Loucy (cell line): ENCODE measurements around the gene SUPT4H1.

Experiments used
- H2AFZ ChIP-seq: fragments of 200-600 bp; sonication (generic); 2 replicates; pipeline ENCODE4 v1.6.0; 2016; ENCODE audit warnings: antibody characterized with exemption, mild to moderate bottlenecking, low read length, moderate library complexity
- H3F3A ChIP-seq: fragments of 200-600 bp; 2 replicates; pipeline ENCODE4 v1.6.0; 2016; ENCODE audit warnings: antibody characterized with exemption, low read depth, mild to moderate bottlenecking
- H3K27me3 ChIP-seq: fragments of 200-600 bp; sonication (generic); 2 replicates; pipeline ENCODE4 v1.6.1; 2014; ENCODE audit warnings: low read length, mild to moderate bottlenecking; ENCODE audit not compliant: insufficient read depth, poor library complexity, severe bottlenecking
- H3K36me3 ChIP-seq: fragments of 200-600 bp; sonication (generic); 2 replicates; pipeline ENCODE4 v1.6.1; 2016; ENCODE audit warnings: low read length; ENCODE audit not compliant: insufficient read depth
- H3K4me1 ChIP-seq: fragments of 200-600 bp; sonication (generic); 2 replicates; pipeline ENCODE4 v1.5.1; 2014; ENCODE audit warnings: low read length, mild to moderate bottlenecking; ENCODE audit not compliant: insufficient read depth, poor library complexity, severe bottlenecking
- H3K4me2 ChIP-seq: fragments of 200-600 bp; sonication (generic); 2 replicates; pipeline ENCODE4 v1.6.0; 2014; ENCODE audit warnings: antibody characterized with exemption, low read length, low read depth, mild to moderate bottlenecking; ENCODE audit not compliant: poor library complexity, severe bottlenecking
- H3K4me3 ChIP-seq: fragments of 200-600 bp; sonication (generic); 2 replicates; pipeline ENCODE4 v1.5.1; 2014; ENCODE audit warnings: low read length, mild to moderate bottlenecking, mixed read lengths; ENCODE audit not compliant: poor library complexity, severe bottlenecking
- H3K79me2 ChIP-seq: fragments of 200-600 bp; sonication (generic); 2 replicates; pipeline ENCODE4 v1.6.1; 2014; ENCODE audit warnings: low read length; ENCODE audit not compliant: insufficient read depth
- H3K9ac ChIP-seq: fragments of 200-600 bp; sonication (generic); 2 replicates; pipeline ENCODE4 v1.6.0; 2014; ENCODE audit warnings: mild to moderate bottlenecking, low read depth, low read length, moderate library complexity; ENCODE audit not compliant: poor library complexity, severe bottlenecking
- H3K9me2 ChIP-seq: fragments of 200-600 bp; sonication (generic); replicated peaks from 2 replicates; pipeline ENCODE4 v1.6.1; 2016; ENCODE audit warnings: low read depth, low read length, mixed read lengths
- H3K9me3 ChIP-seq: fragments of 200-600 bp; sonication (generic); 2 replicates; pipeline ENCODE4 v1.6.1; 2014; ENCODE audit warnings: mild to moderate bottlenecking, antibody characterized with exemption, low read length, low read depth; ENCODE audit not compliant: insufficient read depth
- H4K20me1 ChIP-seq: fragments of 200-600 bp; sonication (generic); 2 replicates; pipeline ENCODE4 v1.6.0; 2014; ENCODE audit warnings: antibody characterized with exemption, low read length, mild to moderate bottlenecking; ENCODE audit not compliant: insufficient read depth, poor library complexity, severe bottlenecking
- EZH2phosphoT487 ChIP-seq: fragments of 200-600 bp; IDR thresholded peaks from 2 replicates; pipeline ENCODE4 v1.6.1; 2018; ENCODE audit warnings: antibody characterized with exemption, mild to moderate bottlenecking, moderate library complexity, borderline replicate concordance
- TF ChIP-seq, protein P1 (sequence below): fragments of 200-600 bp; sonication (generic); conservative IDR thresholded peaks from 2 replicates; pipeline ENCODE4 v1.5.1; 2014; ENCODE audit warnings: mild to moderate bottlenecking, antibody characterized with exemption, low read length

SUPT4H1 gene

GRCh38 chr17:58352596-58353388, 791 bp upstream of the SUPT4H1 start:
- Histone ChIP-seq H3F3A (peaks cover 8% of the 10 kb centered on the region; the same call in 1 of the 2 replicates), H3K4me1 (peaks cover 21% of the 10 kb centered on the region), H3K9me2 (no peaks in the 10 kb centered on the region), H2AFZ (no peak overlapping the region), H3K9me3 (no peaks in the 10 kb centered on the region), H3K4me3 (peak overlapping the region; percentile 90), H3K9ac (peak overlapping the region; percentile 79), H3K36me3 (peaks cover 50% of the 10 kb centered on the region; the same call in 1 of the 2 replicates), H4K20me1 (peaks cover 32% of the 10 kb centered on the region), H3K4me2 (peak overlapping the region; percentile 76), H3K27me3 (no peaks in the 10 kb centered on the region), H3K79me2 (peaks cover 48% of the 10 kb centered on the region)
- TF ChIP-seq, protein P1, sequence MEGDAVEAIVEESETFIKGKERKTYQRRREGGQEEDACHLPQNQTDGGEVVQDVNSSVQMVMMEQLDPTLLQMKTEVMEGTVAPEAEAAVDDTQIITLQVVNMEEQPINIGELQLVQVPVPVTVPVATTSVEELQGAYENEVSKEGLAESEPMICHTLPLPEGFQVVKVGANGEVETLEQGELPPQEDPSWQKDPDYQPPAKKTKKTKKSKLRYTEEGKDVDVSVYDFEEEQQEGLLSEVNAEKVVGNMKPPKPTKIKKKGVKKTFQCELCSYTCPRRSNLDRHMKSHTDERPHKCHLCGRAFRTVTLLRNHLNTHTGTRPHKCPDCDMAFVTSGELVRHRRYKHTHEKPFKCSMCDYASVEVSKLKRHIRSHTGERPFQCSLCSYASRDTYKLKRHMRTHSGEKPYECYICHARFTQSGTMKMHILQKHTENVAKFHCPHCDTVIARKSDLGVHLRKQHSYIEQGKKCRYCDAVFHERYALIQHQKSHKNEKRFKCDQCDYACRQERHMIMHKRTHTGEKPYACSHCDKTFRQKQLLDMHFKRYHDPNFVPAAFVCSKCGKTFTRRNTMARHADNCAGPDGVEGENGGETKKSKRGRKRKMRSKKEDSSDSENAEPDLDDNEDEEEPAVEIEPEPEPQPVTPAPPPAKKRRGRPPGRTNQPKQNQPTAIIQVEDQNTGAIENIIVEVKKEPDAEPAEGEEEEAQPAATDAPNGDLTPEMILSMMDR: no peak
- no peak for TF ChIP-seq EZH2phosphoT487

DNA sequence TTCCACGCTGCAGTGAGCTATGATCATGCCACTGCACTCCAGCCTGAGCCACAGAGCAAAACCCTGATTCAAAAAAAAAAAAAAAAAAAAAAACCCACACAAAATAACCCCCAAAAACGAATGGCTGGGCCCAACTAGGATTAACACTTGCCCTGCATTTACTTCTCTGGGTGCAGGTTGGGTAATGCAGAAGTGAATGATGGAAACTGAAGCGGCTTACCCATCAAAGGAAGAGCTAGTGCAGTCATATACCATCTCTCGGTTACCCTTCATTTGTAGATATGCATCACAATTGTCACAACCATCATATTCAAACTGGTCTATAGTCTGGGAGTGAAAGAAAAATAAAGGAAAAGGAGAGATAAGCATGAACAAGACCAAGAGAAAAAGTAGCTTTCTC, 819 bp downstream of the SUPT4H1 start:
- Histone ChIP-seq H3K9ac (peak overlapping the region; percentile 86), H3K4me1 (peaks cover 21% of the 10 kb centered on the region), H3K4me2 (peak overlapping the region; percentile 78), H3K4me3 (peak overlapping the region; percentile 90), H4K20me1 (peaks cover 43% of the 10 kb centered on the region), H3K36me3 (peaks cover 53% of the 10 kb centered on the region; the same call in 1 of the 2 replicates), H3F3A (peaks cover 8% of the 10 kb centered on the region; the same call in 1 of the 2 replicates), H3K79me2 (peaks cover 64% of the 10 kb centered on the region), H3K27me3 (no peaks in the 10 kb centered on the region), H2AFZ (no peak overlapping the region), H3K9me3 (no peaks in the 10 kb centered on the region), H3K9me2 (no peaks in the 10 kb centered on the region)
- no peak for TF ChIP-seq EZH2phosphoT487
- TF ChIP-seq, protein P1: no peak

DNA sequence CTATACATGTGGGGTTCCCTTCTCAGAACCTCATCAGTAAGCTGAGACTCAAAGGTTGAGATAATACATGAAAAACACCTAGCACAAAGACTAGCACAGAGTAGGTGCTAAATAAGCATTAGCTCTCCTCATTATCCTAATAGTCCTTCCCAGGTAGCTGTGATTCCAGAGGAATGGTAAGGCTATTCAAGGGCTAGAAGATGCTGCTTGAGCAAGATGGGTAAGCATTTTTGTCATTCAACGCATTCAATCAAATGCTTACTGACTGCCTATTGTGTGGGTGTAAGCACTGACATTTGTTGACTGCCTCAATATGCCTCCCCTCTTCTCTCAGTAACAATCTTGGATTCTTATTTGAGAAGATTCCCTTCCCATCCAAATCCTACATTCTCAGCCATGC, 4.0 kb downstream of the SUPT4H1 start:
- Histone ChIP-seq H3K79me2 (peaks cover 85% of the 10 kb centered on the region), H3K4me2 (peak overlapping the region; percentile 14), H4K20me1 (peaks cover 55% of the 10 kb centered on the region), H3K27me3 (no peaks in the 10 kb centered on the region), H3K36me3 (peaks cover 47% of the 10 kb centered on the region; the same call in 1 of the 2 replicates), H3K4me1 (peaks cover 49% of the 10 kb centered on the region), H3K4me3 (no peak overlapping the region), H2AFZ (no peak overlapping the region), H3K9me2 (no peaks in the 10 kb centered on the region), H3K9me3 (no peaks in the 10 kb centered on the region), H3F3A (peaks cover 17% of the 10 kb centered on the region), H3K9ac (no peak overlapping the region)
- no peak for TF ChIP-seq EZH2phosphoT487
- TF ChIP-seq, protein P1: no peak
